GM20431 (cell line): ENCODE data around the gene DEPDC4.
"Not testable (repeated sequence)": the region's sequence is repeated elsewhere in the genome, so short reads cannot be mapped to it uniquely, and the experiment has no call there.

Source experiments
- in situ Hi-C: fragments of 300-500 bp; cut with MseI, MboI; formaldehyde crosslinking; loops from one replicate; pipeline ENCODE4 v1.15.0; 2020; ENCODE audit warnings: low sequenced_read_pairs; ENCODE audit not compliant: unreplicated experiment

Gene DEPDC4

GRCh38 chr12:100266835-100267602, at the start of gene DEPDC4, which contains the start of gene SCYL2:
Gene DEPDC4 (minus strand): TSS chr12:100267079. CDS start chr12:100267076, 3 bp downstream.
Gene SCYL2 (plus strand): TSS chr12:100267177. CDS start chr12:100282971, 15,794 bp downstream.
- in situ Hi-C loops = no loop called here

GRCh38 chr12:100311317-100311716, 44.4 kb upstream of the DEPDC4 start:
- in situ Hi-C loops = no loop called here

GRCh38 chr12:100308138-100308537, 41.3 kb upstream of the DEPDC4 start:
- in situ Hi-C loops = not testable (repeated sequence)

- in situ Hi-C loops = not testable (repeated sequence)
These were observed 37.5 kb upstream of the DEPDC4 start for GRCh38 chr12:100304334-100304733.

DNA sequence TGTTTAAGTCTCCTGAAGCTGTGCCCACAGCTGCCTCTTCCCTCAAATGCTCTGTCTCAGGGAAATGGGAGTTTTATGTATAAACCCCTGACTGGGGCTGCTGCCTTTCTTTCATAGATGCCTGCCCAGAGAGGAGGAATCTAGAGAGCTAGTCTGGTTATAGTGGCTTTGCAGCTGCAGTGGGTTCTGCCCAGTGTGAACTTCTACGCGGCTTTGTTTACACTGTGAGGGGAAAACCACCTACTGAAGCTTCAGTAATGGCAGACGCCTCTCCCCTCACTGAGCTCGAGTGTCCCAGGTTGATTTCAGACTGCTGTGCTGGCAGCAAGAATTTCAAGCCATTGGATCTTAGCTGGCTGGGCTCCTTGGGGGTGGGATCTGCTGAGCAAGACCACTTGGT, 37.0 kb upstream of the DEPDC4 start:
- in situ Hi-C loops = no loop called here

GRCh38 chr12:100302081-100302480, 35.2 kb upstream of the DEPDC4 start:
- in situ Hi-C loops = no loop called here

DNA sequence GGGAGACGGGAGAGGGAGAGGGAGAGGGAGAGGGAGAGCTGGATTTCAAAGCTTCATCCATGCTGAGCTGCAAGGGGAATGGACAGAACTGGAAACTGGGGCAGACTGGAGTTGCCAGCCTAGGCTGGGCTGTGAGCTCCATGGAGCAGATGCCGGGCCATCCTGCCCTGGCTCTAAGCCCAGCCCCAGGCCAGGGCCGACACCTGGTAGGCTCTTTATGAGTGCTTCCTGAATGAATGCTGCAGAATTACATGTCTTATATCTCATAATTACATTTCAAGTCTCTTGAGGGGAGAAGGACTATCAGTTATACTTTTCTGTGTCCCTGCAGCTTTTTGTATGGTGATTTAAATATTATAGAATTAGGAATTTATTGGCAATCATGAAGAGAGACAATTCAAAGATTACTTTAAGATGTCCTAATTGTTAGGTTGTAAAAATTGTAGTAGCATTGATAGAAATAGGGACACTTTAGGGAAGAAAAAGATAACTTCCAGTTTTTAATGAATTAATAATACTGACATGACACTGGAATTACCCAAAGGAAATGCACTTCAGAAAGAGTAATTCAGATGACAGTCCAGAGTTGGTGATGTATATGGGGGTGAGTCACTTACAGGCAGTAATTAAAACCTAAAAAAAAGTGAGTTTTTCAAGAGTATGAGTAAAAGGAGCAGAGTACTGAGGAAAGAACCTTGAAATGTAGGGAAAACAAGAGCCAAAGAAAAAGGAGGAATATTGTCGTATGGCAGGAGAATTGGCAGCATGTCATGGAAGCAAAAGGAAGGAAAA, 29.1 kb upstream of the DEPDC4 start:
- in situ Hi-C loops = no loop called here

- in situ Hi-C loops = not testable (repeated sequence)
These were observed 27.5 kb upstream of the DEPDC4 start for GRCh38 chr12:100294366-100294765.

GRCh38 chr12:100293017-100293416, 26.1 kb upstream of the DEPDC4 start:
- in situ Hi-C loops = no loop called here

- in situ Hi-C loops = no loop called here
These were observed 23.1 kb upstream of the DEPDC4 start for GRCh38 chr12:100290016-100290415.

DNA sequence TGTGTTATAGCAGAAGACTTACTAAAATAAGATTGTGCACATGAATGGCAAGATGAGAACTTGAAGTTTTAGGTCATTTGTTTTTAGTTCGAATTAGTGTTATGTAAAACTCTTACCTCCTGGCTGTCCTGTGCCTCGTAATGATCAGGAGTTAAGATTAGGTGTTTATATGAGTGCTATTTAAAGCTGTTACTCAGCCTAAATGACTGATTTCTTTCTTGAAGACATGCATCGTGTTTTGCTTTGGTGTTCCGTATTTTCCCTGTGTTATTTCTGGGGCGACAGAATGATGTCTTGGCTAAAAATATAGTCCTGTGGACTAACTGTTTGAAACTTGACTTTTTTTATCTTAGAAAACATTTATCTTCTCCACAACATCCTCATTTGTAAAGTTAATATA, 22.2 kb upstream of the DEPDC4 start:
- in situ Hi-C loops = no loop called here

DNA sequence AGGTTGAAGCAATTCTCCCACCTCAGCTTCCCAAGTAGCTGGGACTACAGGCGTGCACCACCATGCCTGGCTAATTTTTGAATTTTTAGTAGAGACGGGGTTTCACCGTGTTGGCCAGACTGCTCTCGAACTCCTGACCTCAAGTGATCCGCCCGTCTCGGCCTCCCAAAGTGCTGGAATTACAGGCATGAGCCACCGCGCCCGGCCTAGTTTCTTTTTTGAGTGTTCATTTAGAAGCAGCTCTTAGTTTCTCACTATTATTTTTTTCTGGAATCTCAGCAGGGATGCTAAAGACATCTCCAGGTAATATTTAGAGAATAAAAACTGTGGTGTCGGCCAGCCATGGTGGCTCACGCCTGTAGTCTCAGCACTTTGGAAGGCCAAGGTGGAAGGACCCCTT, 17.7 kb upstream of the DEPDC4 start:
- in situ Hi-C loops = not testable (repeated sequence)

DNA sequence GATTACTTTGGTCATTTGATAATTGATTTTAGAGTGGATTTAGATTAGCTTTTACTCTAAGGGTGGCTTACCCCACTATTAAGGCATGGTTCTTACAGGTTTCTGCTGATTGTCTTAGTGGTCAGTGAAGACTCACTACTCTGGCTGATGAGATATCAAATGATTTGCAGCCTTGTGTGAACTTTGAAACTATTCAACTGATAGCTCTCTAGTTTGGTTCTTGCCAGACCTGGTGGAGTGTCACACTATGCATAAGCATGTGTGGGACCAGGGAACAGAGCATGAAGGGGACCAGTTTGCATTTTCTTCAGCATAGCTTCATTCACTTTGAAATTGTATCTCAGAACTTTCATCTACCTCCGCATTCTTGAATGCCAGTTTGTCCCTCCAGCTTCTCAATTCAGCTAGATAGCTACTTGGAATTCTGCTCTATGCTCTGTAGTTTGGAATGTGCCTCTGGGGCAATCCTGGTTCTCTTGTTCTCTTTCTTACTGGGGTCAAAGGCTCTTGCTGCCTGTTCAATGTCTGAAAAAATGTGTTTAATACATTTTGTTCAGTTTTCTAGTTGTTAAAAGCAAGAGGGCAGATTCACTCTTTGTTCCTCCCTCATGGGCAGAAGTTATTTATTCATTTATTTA, 12.8 kb upstream of the DEPDC4 start:
- in situ Hi-C loops = no loop called here

DNA sequence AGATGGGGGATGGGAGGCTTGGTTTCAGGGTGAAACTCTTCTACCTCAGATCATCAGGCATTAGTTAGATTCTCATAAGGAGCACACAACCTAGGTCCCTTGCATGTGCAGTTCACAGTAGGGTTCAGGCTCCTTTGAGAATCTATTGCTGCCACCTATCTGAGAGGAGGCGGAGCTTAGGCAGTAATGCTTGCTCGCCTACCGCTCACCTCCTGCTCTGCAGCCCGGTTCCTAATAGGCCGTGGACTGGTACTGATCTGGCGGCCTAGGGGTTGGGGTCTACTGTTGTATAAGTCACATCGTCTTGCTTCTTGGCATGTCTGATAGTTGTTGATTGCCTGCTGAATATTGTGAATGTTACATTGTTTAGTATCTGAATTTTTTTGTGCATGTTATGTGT, 12.3 kb upstream of the DEPDC4 start:
- in situ Hi-C loops = no loop called here

GRCh38 chr12:100274291-100274690, 7.4 kb upstream of the DEPDC4 start:
- in situ Hi-C loops = no loop called here

DNA sequence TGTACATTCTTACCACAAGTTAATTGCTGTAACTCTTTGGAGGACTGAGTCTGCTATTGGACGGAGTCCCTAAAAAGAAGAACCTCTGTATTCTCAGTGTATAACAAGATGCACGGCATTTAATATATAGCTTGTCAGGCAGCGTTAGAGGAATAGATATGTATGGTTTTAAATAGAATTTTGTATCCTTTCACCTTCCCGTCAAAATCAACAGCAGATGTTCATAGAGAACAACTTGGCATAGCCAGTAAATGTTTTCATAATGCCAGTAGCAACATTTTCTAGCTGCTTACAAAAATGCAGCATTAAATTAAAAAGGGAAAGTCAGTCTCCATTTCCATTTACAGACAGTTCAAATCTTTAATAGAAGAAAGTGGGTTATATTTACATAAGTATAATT, 6.9 kb upstream of the DEPDC4 start:
- in situ Hi-C loops = no loop called here

DNA sequence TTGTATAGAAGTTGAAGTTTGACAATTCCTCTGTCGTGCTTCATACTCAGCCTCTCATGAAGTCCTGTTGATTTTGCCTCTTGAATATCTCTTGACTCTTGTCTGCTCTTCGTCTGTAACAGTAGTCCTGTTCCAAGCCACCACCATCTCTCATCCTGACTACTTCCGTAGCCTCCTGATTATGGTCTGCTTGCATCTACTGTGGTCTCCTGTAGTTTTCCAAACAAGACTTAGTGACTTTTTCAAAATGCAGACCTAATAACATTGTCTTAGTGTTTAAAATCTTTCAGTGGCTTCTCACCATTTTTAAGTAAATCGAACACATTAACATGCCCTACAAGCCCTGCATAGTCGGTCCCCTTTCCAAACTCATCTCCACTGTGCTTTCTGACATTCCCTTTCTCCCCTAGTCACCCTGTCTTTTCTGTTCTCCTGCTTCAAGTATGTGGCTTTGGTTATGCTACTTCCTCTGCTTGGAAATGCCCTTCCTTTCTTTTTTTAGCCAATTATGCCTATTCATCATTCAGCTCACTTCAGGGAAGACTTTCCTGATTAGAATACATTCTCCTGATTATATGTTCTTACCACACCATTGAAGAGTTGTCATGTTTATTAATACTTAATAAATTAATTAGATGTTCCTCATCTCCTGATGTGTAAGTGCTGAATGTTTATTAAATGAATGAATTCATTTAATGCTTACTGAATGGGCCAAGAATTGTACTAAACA, 2.1 kb upstream of the DEPDC4 start:
- in situ Hi-C loops = no loop called here

- in situ Hi-C loops = no loop called here
These were observed 863 bp upstream of the DEPDC4 start for GRCh38 chr12:100267603-100268281.

DNA sequence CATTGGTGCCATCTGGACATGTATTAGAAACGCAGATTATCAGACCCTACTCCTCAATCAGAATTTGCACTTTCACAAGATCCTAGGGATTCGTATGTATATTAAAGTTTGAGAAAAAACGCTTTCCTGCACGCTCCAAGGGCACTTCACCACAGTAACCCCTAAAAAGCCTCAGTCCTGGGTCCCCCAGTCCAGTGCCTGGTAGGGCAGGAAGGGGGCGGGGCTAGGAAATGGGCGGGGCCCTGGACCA, 369 bp downstream of the DEPDC4 start:
- in situ Hi-C loops = no loop called here
